ENCODE results near the gene ZNF578.
"Not testable (repeated sequence)": the region's sequence is repeated elsewhere in the genome, so short reads cannot be mapped to it uniquely, and the experiment has no call there.

The ZNF578 gene

DNA sequence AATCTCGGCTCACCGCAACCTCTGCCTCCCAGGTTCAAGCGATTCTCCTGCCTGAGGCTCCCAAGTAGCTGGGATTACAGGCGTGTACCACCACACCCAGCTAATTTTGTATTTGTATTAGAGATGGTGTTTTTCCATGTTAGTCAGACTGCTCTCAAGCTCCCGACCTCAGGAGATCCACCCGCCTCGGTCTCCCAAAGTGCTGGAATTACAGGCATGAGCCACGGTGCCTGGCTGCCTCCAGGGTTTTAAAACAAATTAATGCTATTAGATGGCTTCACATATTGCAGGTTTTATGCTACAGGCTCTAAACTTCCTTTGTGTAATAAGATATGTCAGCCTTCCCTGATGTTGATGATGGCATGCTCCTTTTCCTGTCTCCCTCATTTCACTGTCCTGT lies 108.3 kb downstream of the ZNF578 start:
- not testable (repeated sequence) for DNase-seq
